ENCODE measurements around the gene PIP4K2C. TPM values are rescaled to one million over a fixed set of nuclear protein-coding genes. Genes with fewer than 3 reads are reported as not detected.

PIP4K2C gene
- total RNA-seq, 3 donors from 2014 or later (not counting 1 experiment from before 2014, with no cell fraction given), result 41.0 to 62.9 (median 52.0) TPM

- H3K4me1 ChIP-seq (ENCODE audit: control insufficient read depth, insufficient read depth, low read length), result peaks cover 38% of the 10 kb centered on the region
- intact Hi-C loops (cut with micrococcal nuclease), result loop anchor here (2.0 kb wide), 1 partner anchor 15 kb away; the partner anchor contains the start of gene PIP4K2C
- 95% methylated on average over 4 of the region's 4 CpGs for WGBS (ENCODE audit: insufficient coverage)
- DNase-seq, result no peak
- no peak overlapping the region for H3K27ac ChIP-seq (ENCODE audit: low read length)
- Mint-ChIP-seq H3K27ac (peak overlapping the region; percentile 92 to 93), H3K9me3 (no peaks in the 10 kb centered on the region), H3K27me3 (ENCODE audit: low read depth in 2 of 2) (no peaks in the 10 kb centered on the region), H3K4me1 (peaks cover 40 to 61% of the 10 kb centered on the region in 2 donors), H3K36me3 (no peaks in the 10 kb centered on the region), H3K4me3 (peak overlapping the region; percentile 84)
- TF ChIP-seq CTCF (IDR thresholded peaks at IDR 0.05), result no peak
- H3K9me3 ChIP-seq (ENCODE audit: control insufficient read depth, insufficient read depth, low read length), result no peaks in the 10 kb centered on the region
- H3K27me3 ChIP-seq (ENCODE audit: control insufficient read depth, insufficient read depth, low read length), result no peaks in the 10 kb centered on the region
- ATAC-seq, result no peak
- peaks cover 20% of the 10 kb centered on the region for H3K36me3 ChIP-seq (ENCODE audit: control insufficient read depth, insufficient read depth, low read length)
- no peak overlapping the region for H3K4me3 ChIP-seq (ENCODE audit: low read length)
Observed at GRCh38 chr12:57605811-57606311, 14.9 kb downstream of the PIP4K2C start.

DNA sequence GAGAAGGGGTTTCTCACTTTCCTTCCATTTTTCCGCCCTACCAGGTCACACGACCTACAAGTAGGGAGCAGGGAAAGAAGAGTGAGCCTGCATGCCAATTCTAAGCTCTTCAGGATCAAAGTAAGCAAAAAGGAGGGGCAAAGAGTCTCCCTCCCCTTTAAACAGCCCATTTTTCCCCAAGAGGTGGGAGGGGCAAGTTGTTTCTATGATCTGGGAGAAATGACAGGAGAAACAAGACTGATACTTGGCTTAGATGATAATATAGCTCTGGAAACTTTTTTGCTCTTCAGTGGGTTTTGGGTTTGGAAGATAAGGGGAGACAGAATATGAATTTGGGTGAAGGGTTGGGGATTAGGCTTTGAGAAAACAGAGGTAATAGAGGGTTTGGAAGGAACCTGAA, 15.4 kb downstream of the PIP4K2C start:
- H3K9me3 Mint-ChIP-seq, result no peaks in the 10 kb centered on the region
- peaks cover 15% of the 10 kb centered on the region for H3K36me3 ChIP-seq (ENCODE audit: control insufficient read depth, insufficient read depth, low read length)
- peaks cover 40 to 64% of the 10 kb centered on the region in 2 donors for H3K4me1 Mint-ChIP-seq
- no peaks in the 10 kb centered on the region for H3K27me3 ChIP-seq (ENCODE audit: control insufficient read depth, insufficient read depth, low read length)
- no peak overlapping the region for H3K27ac ChIP-seq (ENCODE audit: low read length)
- peak overlapping the region; percentile 53 to 92 for H3K27ac Mint-ChIP-seq
- intact Hi-C loops (cut with micrococcal nuclease), result no loop called here
- no peaks in the 10 kb centered on the region for H3K36me3 Mint-ChIP-seq
- no peak for TF ChIP-seq CTCF (IDR thresholded peaks at IDR 0.05)
- H3K4me3 ChIP-seq (ENCODE audit: low read length), result no peak overlapping the region
- ATAC-seq (no peak), DNase-seq (no peak)
- peak overlapping the region; percentile 25 for H3K4me3 Mint-ChIP-seq
- no peaks in the 10 kb centered on the region for H3K27me3 Mint-ChIP-seq (ENCODE audit: low read depth in 2 of 2)
- WGBS (ENCODE audit: insufficient coverage), result 90% methylated on average over 2 of the region's 2 CpGs
- no peaks in the 10 kb centered on the region for H3K9me3 ChIP-seq (ENCODE audit: control insufficient read depth, insufficient read depth, low read length)
- peaks cover 42% of the 10 kb centered on the region for H3K4me1 ChIP-seq (ENCODE audit: control insufficient read depth, insufficient read depth, low read length)

GRCh38 chr12:57606821-57607220, 15.8 kb downstream of the PIP4K2C start:
- intact Hi-C loops (cut with micrococcal nuclease), result no loop called here

More at GRCh38 chr12:57606821-57607220, 15.8 kb downstream of the PIP4K2C start:
- Mint-ChIP-seq H3K4me3 (peak overlapping the region; percentile 25), H3K9me3 (no peaks in the 10 kb centered on the region), H3K4me1 (peaks cover 40 to 60% of the 10 kb centered on the region in 2 donors), H3K27me3 (ENCODE audit: low read depth in 2 of 2) (no peaks in the 10 kb centered on the region), H3K36me3 (no peaks in the 10 kb centered on the region), H3K27ac (peak overlapping the region; percentile 53 to 92)
- 96% methylated on average over 10 of the region's 11 CpGs for WGBS (ENCODE audit: insufficient coverage)
- peaks cover 46% of the 10 kb centered on the region for H3K4me1 ChIP-seq (ENCODE audit: control insufficient read depth, insufficient read depth, low read length)
- DNase-seq (no peak), ATAC-seq (no peak)
- H3K27ac ChIP-seq (ENCODE audit: low read length), result no peak overlapping the region
- H3K36me3 ChIP-seq (ENCODE audit: control insufficient read depth, insufficient read depth, low read length), result peaks cover 11% of the 10 kb centered on the region
- no peak for TF ChIP-seq CTCF (IDR thresholded peaks at IDR 0.05)
- no peaks in the 10 kb centered on the region for H3K9me3 ChIP-seq (ENCODE audit: control insufficient read depth, insufficient read depth, low read length)
- H3K27me3 ChIP-seq (ENCODE audit: control insufficient read depth, insufficient read depth, low read length), result no peaks in the 10 kb centered on the region
- H3K4me3 ChIP-seq (ENCODE audit: low read length), result no peak overlapping the region
